ENCODE measurements around the gene DEFB119.
A peak's percentile ranks its signal among the peaks of the same experiment; 100 is the strongest.

Gene DEFB119

GRCh38 chr20:31403886-31404285 lies 13.5 kb upstream of the DEFB119 start:
- Histone ChIP-seq H4K20me1 (ENCODE audit: insufficient read depth, low read length) (no peaks in the 10 kb centered on the region), H3K4me1 (ENCODE audit: low read length) (no peaks in the 10 kb centered on the region), H3K9ac (ENCODE audit: low read length) (no peak overlapping the region), H3K27me3 (replicated peaks; ENCODE audit: insufficient read depth, low read length) (no peaks in the 10 kb centered on the region), H3K4me3 (ENCODE audit: low read length) (no peak overlapping the region), H2AFZ (ENCODE audit: low read length) (no peak overlapping the region), H3K9me2 (replicated peaks; ENCODE audit: insufficient read depth, low read length) (no peaks in the 10 kb centered on the region), H3K9me3 (replicated peaks; ENCODE audit: insufficient read depth, low read length) (no peaks in the 10 kb centered on the region), H3K27ac (ENCODE audit: low read length) (no peak overlapping the region), H3K4me2 (ENCODE audit: low read depth, low read length) (no peak overlapping the region), H3K79me2 (ENCODE audit: low read length) (no peaks in the 10 kb centered on the region), H3F3A (ENCODE audit: insufficient read depth, low read length) (no peaks in the 10 kb centered on the region), H3K36me3 (replicated peaks; ENCODE audit: insufficient read depth, low read length) (no peaks in the 10 kb centered on the region)
- no peak for DNase-seq
- TF ChIP-seq EZH2 (optimal IDR thresholded peaks at IDR 0.05; ENCODE audit: low read depth, low read length): no peak
- no peak for TF ChIP-seq CTCF (IDR thresholded peaks at IDR 0.05; ENCODE audit: low read length)
- TF ChIP-seq EZH2phosphoT487 (IDR thresholded peaks at IDR 0.05; ENCODE audit: low read length): no peak

GRCh38 chr20:31394900-31395299 lies 4.5 kb upstream of the DEFB119 start:
- no peaks in the 10 kb centered on the region for H3K4me1 ChIP-seq (ENCODE audit: low read length)
- no peaks in the 10 kb centered on the region for H3K27me3 ChIP-seq (replicated peaks; ENCODE audit: insufficient read depth, low read length)
- H3F3A ChIP-seq (ENCODE audit: insufficient read depth, low read length): no peaks in the 10 kb centered on the region
- no peaks in the 10 kb centered on the region for H4K20me1 ChIP-seq (ENCODE audit: insufficient read depth, low read length)
- H3K36me3 ChIP-seq (replicated peaks; ENCODE audit: insufficient read depth, low read length): no peaks in the 10 kb centered on the region
- H2AFZ ChIP-seq (ENCODE audit: low read length): no peak overlapping the region
- no peak overlapping the region for H3K9ac ChIP-seq (ENCODE audit: low read length)
- TF ChIP-seq EZH2phosphoT487 (IDR thresholded peaks at IDR 0.05; ENCODE audit: low read length) (no peak), EZH2 (optimal IDR thresholded peaks at IDR 0.05; ENCODE audit: low read depth, low read length) (no peak), CTCF (IDR thresholded peaks at IDR 0.05; ENCODE audit: low read length) (no peak)
- no peaks in the 10 kb centered on the region for H3K9me2 ChIP-seq (replicated peaks; ENCODE audit: insufficient read depth, low read length)
- no peak overlapping the region for H3K27ac ChIP-seq (ENCODE audit: low read length)
- H3K9me3 ChIP-seq (replicated peaks; ENCODE audit: insufficient read depth, low read length): no peaks in the 10 kb centered on the region
- H3K79me2 ChIP-seq (ENCODE audit: low read length): no peaks in the 10 kb centered on the region
- no peak overlapping the region for H3K4me3 ChIP-seq (ENCODE audit: low read length)
- H3K4me2 ChIP-seq (ENCODE audit: low read depth, low read length): no peak overlapping the region
- DNase-seq: no peak

GRCh38 chr20:31392836-31393235 lies 2.4 kb upstream of the DEFB119 start:
- TF ChIP-seq EZH2 (optimal IDR thresholded peaks at IDR 0.05; ENCODE audit: low read depth, low read length) (no peak), CTCF (IDR thresholded peaks at IDR 0.05; ENCODE audit: low read length) (no peak), EZH2phosphoT487 (IDR thresholded peaks at IDR 0.05; ENCODE audit: low read length) (no peak)

More at GRCh38 chr20:31392836-31393235, 2.4 kb upstream of the DEFB119 start:
- Histone ChIP-seq H3K4me3 (ENCODE audit: low read length) (no peak overlapping the region), H3K27me3 (replicated peaks; ENCODE audit: insufficient read depth, low read length) (no peaks in the 10 kb centered on the region), H3K9ac (ENCODE audit: low read length) (no peak overlapping the region), H3K36me3 (replicated peaks; ENCODE audit: insufficient read depth, low read length) (no peaks in the 10 kb centered on the region), H2AFZ (ENCODE audit: low read length) (0 out of 2 replicates have a peak overlapping the region, but pooled peaks have one; percentile 42), H3K4me2 (ENCODE audit: low read depth, low read length) (no peak overlapping the region), H3K79me2 (ENCODE audit: low read length) (no peaks in the 10 kb centered on the region), H3K4me1 (ENCODE audit: low read length) (no peaks in the 10 kb centered on the region), H3K9me3 (replicated peaks; ENCODE audit: insufficient read depth, low read length) (no peaks in the 10 kb centered on the region), H3F3A (ENCODE audit: insufficient read depth, low read length) (no peaks in the 10 kb centered on the region), H3K9me2 (replicated peaks; ENCODE audit: insufficient read depth, low read length) (no peaks in the 10 kb centered on the region), H4K20me1 (ENCODE audit: insufficient read depth, low read length) (no peaks in the 10 kb centered on the region), H3K27ac (ENCODE audit: low read length) (no peak overlapping the region)
- no peak for DNase-seq
